ENCODE results near the gene STAP2. TPM values are rescaled to one million over a fixed set of nuclear protein-coding genes. Genes with fewer than 3 reads are reported as not detected.
A peak's percentile ranks its signal among the peaks of the same experiment; 100 is the strongest.

The STAP2 gene
- total and polyA plus RNA-seq, 9 of the 15 experiments (the other 6 are each of a cell fraction or from before 2014, with no cell fraction given): 1.2 to 9.8 (median 4.5) TPM

GRCh38 chr19:4376671-4376990 lies 38.0 kb upstream of the STAP2 start:
- Histone ChIP-seq H3K9me3 (replicated peaks; ENCODE audit: control insufficient read depth, insufficient read depth, low read depth, low read length) (no peaks in the 10 kb centered on the region), H3K4me3 (peak overlapping the region; percentile 10; the same call in 1 of the 2 replicates), H3K79me2 (ENCODE audit: control insufficient read depth, insufficient read depth, low read length) (peaks cover 92% of the 10 kb centered on the region), H3K27ac (ENCODE audit: extremely low read depth, low read depth, low read length) (peak overlapping the region; percentile 99), H3K4me1 (replicated peaks in 1 of 2; ENCODE audit: control insufficient read depth in 2 of 2, insufficient read depth in 2 of 2, low read length in 2 of 2) (peaks cover 69 to 85% of the 10 kb centered on the region in 2 experiments), H4K20me1 (replicated peaks; ENCODE audit: control insufficient read depth, insufficient read depth, low read length) (peaks cover 11% of the 10 kb centered on the region), H2AFZ (ENCODE audit: low read depth, low read length) (no peak overlapping the region), H3K36me3 (ENCODE audit: control insufficient read depth, insufficient read depth, low read length) (peaks cover 52% of the 10 kb centered on the region; the same call in 2 of the 3 replicates), H3K9me1 (ENCODE audit: control insufficient read depth, insufficient read depth, low read length) (no peaks in the 10 kb centered on the region), H3K9ac (ENCODE audit: insufficient read depth in 1 of 2, low read depth in 2 of 2, low read length in 2 of 2) (peak overlapping the region; percentile 88 to 93; a peak in 3 of 4 replicates), H3K4me2 (ENCODE audit: insufficient read depth, low read length) (peak overlapping the region; percentile 85), H3K27me3 (ENCODE audit: control insufficient read depth in 2 of 2, insufficient read depth in 2 of 2, low read length in 2 of 2) (no peaks in the 10 kb centered on the region)
- 32% methylated on average over 9 of the region's 10 CpGs for WGBS (ENCODE audit: insufficient coverage, low coverage, missing lambda C conversion rate)
- ChIA-PET POLR2A (interaction anchor here (0.6 to 5.2 kb wide), 7 partner anchors 11 to 110 kb away, joined by 3 to 46 read pairs (median 4); partner anchors contain the start of gene CHAF1A), CTCF (ENCODE audit: low intra/inter-chr PET ratio) (no interaction called here)
- DNase-seq (ENCODE audit: extremely low read depth in 1 of 4, low spot score in 3 of 4) (no peak), FAIRE-seq (peak; percentile 59), ATAC-seq (no peak)
- in situ Hi-C loops (cut with MboI): no loop called here
- no TSS peak for BruUV-seq (replicated peaks)
- intact Hi-C loops (cut with micrococcal nuclease): no loop called here
- TF ChIP-seq MEIS2 (IDR thresholded peaks at IDR 0.05; ENCODE audit: partially characterized antibody): no peak
- TF ChIP-seq FOXK2 (conservative IDR thresholded peaks at IDR 0.05 in 1 of 2, IDR thresholded peaks at IDR 0.05 in 1 of 2; ENCODE audit: low read depth in 2 of 2): no peak
- TF ChIP-seq ZNF324 (CRISPR knock-in tag; IDR thresholded peaks at IDR 0.05): no peak
- TF ChIP-seq NFE2 (IDR thresholded peaks at IDR 0.05; ENCODE audit: low read depth): no peak
- TF ChIP-seq ELK3 (CRISPR knock-in tag; IDR thresholded peaks at IDR 0.05): no peak
- 0 out of 2 replicates have a peak, but pooled peaks have one; percentile 10 for TF ChIP-seq HDGF (IDR thresholded peaks at IDR 0.05)
- TF ChIP-seq SNRNP70 (optimal IDR thresholded peaks at IDR 0.05; ENCODE audit: low read depth, low read length): no peak
- 0 out of 4 replicates have a peak, but pooled peaks of 1 of the 2 experiments have one; percentile 3 for TF ChIP-seq TEAD1 (CRISPR knock-in tag; IDR thresholded peaks at IDR 0.05)
- no peak for TF ChIP-seq HMG20A (CRISPR knock-in tag; conservative IDR thresholded peaks at IDR 0.05)
- TF ChIP-seq FOXO4 (CRISPR knock-in tag; IDR thresholded peaks at IDR 0.05): no peak
- TF ChIP-seq MECOM (CRISPR knock-in tag; IDR thresholded peaks at IDR 0.05): no peak
- 0 out of 2 replicates have a peak, but pooled peaks have one; percentile 8 for TF ChIP-seq MAX (CRISPR knock-in tag; IDR thresholded peaks at IDR 0.05)
- no peak for TF ChIP-seq PHF8 (IDR thresholded peaks at IDR 0.05; ENCODE audit: borderline replicate concordance, low read length)
- TF ChIP-seq ZNF165 (CRISPR knock-in tag; IDR thresholded peaks at IDR 0.05; ENCODE audit: borderline replicate concordance): no peak
- no peak for TF ChIP-seq ZNF311 (CRISPR knock-in tag; IDR thresholded peaks at IDR 0.05)
- TF ChIP-seq ZNF717 (CRISPR knock-in tag; IDR thresholded peaks at IDR 0.05): no peak
- no peak for TF ChIP-seq ZKSCAN3 (CRISPR knock-in tag; IDR thresholded peaks at IDR 0.05)
- no peak for TF ChIP-seq ILK (tag; IDR thresholded peaks at IDR 0.05; ENCODE audit: borderline replicate concordance, low read depth)
- no peak for TF ChIP-seq ZNF766 (CRISPR knock-in tag; conservative IDR thresholded peaks at IDR 0.05)
- TF ChIP-seq POU5F1 (IDR thresholded peaks at IDR 0.05; ENCODE audit: borderline replicate concordance, low read depth, low read length, partially characterized antibody): no peak
- TF ChIP-seq ZSCAN32 (CRISPR knock-in tag; IDR thresholded peaks at IDR 0.05): no peak
- TF ChIP-seq GABPA (tag; conservative IDR thresholded peaks at IDR 0.05; ENCODE audit: low read depth): no peak
- no peak for TF ChIP-seq HDAC1 (IDR thresholded peaks at IDR 0.05)
